ENCODE data around the gene VWA5A.

DNA sequence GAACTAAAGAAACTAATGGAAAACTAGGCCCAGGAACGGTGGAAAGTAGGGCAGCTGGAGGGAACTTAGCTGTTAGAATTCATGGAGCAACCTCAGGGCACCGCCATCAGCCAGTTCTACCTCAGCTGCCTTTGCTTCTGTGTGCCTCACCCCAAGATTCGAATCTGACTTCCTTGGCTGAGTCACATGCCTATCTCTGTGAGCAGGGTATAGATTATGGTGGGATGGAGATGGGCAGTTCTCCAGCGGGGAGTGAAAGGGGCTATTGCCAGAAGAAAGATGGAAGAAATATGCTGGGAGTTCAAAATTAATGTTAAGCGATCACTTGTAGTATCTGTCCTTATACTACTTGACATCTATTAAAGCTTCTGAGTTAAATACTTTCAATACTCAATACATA lies 18.9 kb upstream of the VWA5A start:
- TF ChIP-seq POLR2A (IDR thresholded peaks at IDR 0.05) = no peak
- TF ChIP-seq, protein P1, sequence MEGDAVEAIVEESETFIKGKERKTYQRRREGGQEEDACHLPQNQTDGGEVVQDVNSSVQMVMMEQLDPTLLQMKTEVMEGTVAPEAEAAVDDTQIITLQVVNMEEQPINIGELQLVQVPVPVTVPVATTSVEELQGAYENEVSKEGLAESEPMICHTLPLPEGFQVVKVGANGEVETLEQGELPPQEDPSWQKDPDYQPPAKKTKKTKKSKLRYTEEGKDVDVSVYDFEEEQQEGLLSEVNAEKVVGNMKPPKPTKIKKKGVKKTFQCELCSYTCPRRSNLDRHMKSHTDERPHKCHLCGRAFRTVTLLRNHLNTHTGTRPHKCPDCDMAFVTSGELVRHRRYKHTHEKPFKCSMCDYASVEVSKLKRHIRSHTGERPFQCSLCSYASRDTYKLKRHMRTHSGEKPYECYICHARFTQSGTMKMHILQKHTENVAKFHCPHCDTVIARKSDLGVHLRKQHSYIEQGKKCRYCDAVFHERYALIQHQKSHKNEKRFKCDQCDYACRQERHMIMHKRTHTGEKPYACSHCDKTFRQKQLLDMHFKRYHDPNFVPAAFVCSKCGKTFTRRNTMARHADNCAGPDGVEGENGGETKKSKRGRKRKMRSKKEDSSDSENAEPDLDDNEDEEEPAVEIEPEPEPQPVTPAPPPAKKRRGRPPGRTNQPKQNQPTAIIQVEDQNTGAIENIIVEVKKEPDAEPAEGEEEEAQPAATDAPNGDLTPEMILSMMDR (IDR thresholded peaks at IDR 0.05) = no peak
